Middle frontal gyrus (tissue), 1 donor: Measurements from ENCODE around the gene CNNM3.
"Not testable (repeated sequence)": the region's sequence is repeated elsewhere in the genome, so short reads cannot be mapped to it uniquely, and the experiment has no call there.

Experiments
- DNase-seq: peaks from one replicate; pipeline ENCODE4 v3.0.0-alpha.2; 2015; ENCODE audit warnings: low spot score; ENCODE audit errors: extremely low spot score

CNNM3 gene

DNA sequence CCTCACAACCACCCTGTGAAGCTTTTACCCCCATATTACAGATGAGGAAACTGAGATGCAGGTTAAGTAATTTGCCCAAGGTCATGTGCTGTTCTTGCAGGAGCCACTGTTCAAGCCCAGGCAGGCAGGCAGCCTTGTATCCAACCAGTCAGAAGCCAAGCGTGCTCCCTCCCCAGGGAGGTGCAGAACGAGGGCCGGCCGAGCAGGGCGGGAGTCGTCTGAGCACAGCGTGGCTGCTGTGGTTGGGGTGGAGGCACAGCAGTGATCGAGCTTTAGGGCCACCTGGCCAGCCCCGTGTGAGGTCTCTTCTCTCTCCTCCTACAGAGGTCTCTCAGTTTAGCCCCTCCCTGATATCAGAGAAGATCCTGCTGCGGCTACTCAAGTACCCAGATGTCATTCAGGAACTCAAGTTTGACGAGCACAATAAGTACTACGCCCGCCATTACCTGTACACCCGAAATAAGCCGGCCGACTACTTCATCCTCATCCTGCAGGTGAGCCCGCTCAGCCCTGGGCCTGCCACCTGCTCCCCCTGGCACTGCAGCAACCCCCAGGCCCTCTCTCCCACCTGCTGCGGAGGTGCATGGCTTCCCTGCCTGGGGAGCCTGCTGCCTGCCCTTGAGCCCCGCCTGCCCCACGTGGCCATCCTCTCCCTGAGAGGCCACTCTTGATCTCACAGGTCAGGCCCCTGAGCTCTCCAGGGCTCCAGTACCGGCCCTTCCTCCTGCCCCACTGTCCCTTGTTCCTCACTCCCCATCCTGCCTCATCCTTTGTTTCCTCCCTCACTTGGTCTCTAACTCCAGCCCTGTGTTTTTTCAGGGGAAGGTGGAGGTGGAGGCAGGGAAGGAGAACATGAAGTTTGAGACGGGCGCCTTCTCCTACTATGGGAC is 17.1 kb upstream of the CNNM3 start:
- DNase-seq: no peak

DNA sequence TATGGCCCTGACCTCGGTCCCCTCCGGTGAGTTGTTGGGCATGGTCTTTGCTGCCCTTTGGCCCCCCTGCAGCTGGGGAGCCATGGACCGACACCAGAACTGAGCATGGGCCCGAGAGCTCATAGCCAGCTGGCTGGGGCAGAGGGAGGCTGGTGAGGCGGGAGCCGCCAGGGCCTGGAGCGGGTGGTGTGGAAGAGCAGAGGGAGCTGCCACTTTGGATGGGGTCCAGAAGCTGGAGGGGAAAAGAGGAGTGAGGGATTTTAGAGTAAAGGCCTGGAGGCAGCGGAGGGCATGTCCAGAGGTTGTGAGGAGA is 16.5 kb upstream of the CNNM3 start:
- no peak for DNase-seq

DNA sequence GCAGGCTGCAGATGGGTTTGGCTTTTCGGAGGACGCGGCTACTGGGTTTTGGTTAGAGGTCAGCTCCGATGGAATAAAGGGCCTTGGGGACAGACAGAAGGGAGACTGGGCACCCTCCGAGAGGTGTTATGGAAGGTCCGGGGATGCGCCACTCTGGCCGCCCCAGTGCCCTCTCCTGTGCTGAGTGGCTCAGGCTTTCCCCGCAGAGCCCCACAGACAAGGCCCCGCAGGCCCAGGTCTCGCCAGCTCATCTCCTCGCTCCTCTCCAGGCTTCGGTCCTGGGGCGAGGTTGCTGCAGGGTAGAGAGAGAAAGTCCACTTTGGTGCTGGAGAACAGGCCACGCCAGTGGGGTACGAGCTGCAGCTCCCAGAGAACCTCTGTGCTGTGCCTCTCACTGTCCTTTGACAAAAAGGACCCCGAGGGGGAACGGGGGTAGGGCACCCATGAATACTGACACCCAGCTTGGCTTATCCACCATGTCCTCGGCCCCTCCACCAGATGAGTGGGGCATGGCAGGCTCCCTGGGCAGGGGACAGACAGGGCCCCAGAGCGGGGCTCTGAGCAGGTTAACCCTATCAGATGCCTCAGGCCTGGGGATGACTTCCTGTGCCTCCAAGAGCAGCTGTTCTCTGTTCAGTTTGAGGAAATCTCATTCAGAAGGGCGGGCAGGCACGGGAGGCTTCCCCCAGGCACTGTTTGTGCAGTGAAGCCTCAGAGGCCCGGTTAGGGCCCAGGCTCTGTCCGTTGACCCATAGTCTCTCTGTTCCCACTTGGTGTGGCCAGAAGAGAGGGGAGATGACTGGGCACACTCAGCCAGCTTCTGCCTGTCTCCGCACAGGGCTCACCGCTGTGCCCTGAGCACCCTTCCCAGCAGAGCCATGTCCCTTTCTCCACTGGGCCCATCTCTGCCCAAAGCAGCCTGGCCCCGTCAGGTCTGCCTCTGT is 15.7 kb upstream of the CNNM3 start:
- no peak for DNase-seq

DNA sequence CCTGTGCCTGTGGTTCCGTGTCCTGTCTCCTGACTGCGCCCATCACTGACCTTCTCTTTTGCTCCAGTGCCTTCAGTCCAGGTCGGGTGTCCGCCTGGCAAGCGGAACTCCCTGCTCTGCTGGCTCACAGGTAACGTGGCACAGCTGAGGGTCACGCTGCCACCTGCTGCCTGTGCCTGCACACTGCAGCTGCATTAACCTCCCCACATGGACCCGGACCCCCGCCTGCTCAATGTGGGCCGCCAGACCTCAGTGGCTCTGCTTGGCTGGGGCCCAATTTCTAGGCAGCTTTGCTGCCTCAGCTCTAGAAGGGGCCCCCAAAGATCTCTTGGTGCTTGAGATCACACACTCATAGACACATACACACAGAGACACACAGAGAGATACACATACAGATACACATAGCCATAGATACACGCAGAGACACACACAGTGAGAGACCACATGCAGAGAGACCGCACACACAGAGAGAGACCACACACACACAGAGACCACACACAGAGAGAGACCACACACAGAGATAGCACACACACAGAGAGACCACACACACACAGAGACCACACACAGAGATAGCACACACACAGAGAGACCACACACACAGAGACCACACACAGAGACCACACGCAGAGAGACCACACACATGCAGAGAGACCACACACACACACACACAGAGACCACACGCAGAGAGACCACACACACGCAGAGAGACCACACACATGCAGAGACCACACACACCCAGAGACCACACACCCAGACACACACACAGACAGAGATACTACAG is 14.9 kb upstream of the CNNM3 start:
- DNase-seq: no peak

DNA sequence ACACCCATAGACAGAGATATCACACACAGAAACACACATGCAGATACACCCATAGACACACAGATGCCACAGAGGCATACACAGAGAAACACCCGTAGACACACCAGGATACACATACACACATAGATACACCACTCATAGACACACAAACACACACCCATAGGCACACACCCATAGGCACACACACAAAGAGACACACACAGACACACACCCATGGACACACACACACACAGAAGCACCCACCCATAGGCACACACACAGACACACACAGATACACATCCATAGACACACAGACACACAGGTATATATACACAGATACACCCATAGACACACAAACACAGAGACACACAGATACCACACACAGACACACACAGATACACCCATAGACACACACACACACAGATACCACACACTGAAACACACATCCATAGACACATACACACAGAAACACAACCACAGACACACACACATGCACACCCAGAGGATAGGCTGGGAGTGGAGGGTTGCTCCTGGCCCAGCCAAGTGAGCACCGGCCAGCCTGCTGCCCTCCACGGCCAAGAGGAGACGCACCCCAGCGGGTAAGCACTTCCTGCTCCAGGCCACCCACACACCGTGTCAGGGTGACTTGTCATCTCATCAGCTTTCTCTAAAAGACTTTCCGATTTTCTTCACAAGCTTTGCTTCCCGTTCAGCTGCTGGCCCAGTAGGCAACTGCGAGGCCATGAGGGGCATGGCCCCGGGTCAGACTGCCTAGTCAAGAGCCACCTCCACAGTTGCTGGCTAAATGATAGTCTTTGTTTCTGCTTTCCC is 14.1 kb upstream of the CNNM3 start:
- no peak for DNase-seq

DNA sequence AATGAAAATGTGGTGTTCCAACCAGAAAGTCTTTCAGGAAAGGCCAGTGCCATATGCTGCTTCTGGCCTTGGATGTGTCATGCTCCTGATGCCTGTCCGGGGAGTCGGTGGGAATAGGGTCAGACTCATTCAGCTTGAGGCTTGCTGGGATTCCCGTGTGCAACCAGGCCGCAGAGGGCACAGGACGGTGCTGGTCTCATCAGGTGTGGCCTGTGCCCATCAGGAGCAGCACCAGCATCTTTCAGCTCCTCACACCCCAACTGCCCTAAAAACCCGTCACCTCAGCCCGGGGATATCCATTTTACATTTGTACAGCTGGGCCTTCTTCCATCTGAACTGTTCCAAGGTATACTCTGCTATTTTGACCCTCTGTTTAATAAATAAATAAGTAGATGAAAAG is 13.3 kb upstream of the CNNM3 start:
- no peak for DNase-seq

DNA sequence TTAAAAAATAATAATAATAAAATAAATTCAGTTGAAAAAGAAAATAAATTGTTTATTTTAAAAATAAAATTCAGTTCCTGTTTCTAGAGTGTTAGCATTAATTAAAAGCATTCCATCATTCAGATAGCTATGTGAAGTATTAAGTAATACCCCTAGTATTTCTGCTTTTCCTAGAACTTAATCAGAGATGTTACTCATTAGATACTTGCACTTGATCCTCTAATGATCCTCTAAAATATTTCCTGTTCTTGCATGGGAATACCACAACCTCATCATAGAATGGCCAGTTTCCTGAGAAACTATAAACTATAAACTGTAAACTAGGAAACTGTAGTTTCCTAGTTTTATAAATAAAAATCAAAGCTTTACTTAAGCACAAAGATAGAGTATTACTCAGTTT is 11.1 kb upstream of the CNNM3 start:
- DNase-seq: no peak

DNA sequence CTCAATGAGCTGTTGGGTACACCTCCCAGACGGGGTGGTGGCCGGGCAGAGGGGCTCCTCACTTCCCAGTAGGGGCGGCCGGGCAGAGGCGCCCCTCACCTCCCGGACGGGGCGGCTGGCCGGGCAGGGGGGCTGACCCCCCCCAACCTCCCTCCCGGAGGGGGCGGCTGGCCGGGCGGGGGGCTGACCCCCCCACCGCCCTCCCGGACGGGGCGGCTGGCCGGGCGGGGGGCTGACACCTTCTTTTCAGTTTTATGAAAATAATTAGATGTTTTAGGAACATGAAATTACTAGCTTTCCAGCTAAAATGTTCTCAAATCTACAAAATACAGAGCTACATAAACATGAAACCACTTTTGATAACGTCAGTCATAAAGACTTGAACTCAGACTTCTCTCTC is 10.1 kb upstream of the CNNM3 start:
- DNase-seq: not testable (repeated sequence)

DNA sequence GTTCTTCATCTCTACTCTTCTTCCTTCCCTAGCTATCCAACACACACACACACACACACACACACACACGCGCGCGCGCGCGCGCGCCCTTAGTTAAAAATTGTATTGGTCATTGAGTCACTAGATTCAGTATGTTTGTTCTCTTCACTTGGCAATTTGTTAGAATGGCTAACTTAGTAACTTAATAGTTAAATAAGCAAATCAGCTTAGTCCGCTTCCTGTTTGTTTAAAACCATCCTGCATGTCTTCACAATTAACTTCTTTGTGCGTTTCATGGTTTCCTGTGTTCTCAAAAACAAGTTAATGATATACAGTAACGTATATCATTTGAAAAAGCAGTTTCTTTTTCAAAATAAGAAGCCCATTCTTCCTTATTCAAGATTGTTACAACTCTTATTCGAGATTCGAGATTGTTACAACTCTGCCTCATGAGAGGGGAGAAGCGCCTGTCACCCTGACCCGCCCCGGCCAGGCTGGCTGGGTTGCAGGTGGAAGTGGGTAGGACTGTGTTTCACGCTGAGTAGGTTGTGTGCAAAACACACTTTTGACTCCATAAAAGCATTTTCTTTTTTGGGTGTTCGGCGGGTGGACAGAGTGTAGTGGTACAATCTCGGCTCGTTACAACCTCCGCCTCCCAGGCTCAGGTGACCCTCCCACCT is 9.5 kb upstream of the CNNM3 start:
- DNase-seq: no peak

DNA sequence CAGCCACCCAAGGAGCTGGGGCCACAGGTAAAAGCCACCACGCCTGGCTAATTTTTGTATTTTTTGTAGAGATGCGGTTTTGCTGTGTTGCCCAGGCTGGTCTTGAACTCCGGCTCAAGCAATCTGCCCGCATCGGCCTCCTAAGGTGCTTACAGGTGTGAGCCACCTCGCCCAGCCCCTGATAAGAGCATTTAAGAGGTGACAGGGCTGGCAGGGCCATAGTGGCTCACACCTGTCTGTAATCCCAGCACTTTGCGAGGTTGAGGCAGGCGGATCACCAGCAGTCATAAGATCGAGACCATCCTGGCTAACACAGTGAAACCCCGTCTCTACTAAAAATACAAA is 9.0 kb upstream of the CNNM3 start:
- DNase-seq: no peak

DNA sequence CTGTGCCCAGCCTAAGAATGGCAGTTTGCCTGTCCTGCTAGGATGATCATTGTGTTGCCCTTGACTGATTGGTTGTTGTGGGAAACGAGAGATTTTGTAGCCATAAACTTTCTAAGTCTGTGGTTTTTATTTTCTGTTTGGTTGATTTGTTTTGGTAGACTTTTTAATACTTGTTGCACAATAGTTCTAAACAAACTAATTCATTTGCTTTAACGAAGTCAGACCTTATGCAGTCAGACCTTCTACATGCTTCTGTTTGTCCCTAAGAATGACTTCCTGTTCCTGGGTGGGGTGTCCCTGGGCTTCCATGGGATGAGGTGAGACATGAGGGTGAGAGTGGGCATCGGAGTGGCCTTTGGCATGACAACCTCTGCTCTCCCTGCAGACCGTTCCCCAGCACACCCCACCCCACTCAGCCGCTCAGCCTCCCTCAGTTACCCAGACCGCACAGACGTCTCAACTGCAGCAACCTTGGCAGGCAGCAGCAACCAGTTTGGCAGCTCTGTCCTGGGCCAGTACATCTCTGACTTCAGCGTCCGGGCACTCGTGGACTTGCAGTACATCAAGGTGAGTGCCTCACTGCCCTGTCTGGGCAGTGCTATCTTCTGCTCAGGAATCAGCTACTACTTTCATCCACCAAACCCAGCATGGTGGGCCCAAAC is 7.8 kb upstream of the CNNM3 start:
- DNase-seq: no peak

DNA sequence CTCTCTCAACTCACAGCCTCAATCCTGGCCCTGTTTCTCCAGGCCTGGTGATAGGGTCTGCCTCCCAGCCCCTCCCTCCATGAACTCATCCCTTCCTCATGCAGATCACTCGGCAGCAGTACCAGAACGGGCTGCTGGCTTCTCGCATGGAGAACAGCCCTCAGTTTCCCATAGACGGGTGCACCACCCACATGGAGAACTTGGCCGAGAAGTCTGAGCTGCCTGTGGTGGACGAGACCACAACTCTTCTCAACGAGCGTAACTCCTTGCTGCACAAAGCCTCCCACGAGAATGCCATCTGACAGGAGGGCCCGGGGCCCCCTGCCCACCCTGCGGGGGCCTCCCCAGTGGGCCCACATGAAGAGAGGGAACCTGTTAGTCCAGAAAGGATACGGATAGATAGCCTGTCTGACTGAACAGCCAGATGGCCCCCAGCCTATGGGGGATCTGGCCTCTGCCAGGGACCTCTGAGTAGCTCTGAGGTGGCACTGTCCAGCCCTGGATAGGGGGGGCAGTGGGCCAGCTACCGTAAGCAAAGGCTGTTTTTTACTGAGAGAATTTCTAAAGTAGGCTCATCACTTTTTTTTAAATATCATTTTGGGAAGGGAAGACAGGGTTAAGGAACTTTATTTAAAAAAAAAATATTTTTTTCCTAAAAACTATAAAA is 6.7 kb upstream of the CNNM3 start:
- no peak for DNase-seq

DNA sequence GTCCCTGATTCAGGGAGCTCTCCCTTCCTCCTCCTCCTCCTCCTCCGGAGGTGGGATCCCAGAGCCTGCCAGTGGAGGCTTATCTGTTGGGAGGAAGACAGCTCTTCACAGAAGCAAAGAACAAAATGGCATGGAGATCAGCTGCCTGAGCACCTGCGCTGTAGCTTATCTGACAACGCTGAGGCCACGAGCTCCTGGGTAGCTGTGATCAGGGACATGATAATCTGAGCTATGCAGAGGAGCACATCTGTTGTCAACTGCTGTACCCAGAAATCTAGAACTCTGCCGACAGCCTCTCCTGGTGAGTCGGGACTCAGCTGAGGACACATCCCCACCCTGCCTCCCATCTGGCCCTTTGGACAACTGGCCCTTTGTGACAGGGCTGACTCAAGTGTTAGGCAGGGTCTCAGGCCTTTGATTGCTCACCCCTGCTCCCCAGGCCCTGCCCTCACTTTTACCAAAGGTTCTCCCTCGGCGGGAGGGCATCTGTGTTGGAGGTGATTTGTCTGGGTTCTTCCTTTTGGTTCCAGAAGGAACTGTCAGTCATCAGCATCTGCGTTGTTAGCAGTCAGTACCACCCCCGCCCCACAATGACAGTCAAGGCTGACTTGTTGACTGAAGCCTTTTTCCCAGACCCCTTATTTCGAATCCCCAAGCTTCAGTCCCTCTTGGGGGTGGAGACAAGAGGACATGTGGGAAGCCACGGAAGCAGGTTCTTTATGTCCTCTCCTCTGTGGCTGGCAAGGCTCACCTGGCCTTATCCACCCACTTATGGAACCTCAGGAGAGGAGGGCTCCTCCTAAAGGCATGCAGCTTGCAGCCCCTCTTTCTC is 5.9 kb upstream of the CNNM3 start:
- no peak for DNase-seq

DNA sequence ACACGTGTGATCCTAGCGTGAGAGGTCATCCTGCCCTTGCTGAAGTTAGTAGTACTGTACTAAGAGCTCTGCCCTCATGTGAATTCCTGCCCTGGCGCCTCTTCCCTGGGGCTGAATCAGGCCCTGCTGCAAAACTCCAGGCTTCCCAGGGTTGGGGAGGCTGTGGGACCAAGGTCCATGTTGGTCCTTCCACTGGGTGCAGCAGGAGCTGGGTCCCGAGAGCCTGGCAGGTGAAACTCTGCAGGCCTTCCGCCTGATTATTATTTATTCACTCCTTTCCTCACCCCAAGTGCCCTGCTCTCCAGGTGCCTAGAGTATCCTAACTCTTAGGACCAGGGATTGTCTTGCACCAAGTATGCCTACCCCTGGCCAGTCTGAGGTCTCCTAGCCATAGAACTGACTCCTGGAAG is 5.3 kb upstream of the CNNM3 start:
- no peak for DNase-seq

DNA sequence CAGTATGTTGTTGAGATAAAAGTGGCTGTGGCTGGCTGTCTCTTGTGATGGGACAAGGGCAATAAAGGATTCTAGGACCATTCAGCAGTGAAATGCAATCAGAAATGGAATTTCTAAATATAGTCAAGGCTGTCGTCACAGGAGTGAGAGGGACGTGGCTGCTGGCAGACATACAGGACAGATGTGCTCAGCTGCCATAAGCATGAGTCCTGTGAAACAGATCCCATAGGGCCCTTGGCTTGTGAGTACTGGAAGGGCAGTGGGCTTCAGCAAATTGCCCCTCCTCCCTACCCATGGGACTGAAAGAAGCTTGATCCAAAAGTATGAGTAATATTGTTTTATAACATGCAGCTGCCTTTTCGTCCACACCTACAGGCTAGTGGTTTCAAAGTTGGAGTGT is 4.2 kb upstream of the CNNM3 start:
- no peak for DNase-seq

DNA sequence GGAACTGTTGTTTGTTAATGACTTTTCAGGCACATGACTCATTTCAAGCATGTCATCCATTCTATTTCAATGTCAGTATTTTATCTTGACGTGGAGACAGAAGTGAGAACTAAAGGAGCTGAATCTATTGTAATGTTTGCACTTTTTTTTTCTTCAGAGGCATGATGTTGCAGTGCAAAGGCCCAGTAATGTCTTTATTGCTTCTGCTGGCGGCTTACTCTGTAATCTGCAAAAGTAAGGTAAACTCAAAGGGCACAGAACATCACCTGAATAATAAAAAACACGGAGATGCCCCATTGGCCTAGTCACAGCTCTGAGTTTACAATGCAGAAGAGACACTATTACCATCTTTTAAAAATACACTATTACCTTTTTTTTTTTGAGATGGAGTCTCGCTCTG is 2.4 kb upstream of the CNNM3 start:
- no peak for DNase-seq

DNA sequence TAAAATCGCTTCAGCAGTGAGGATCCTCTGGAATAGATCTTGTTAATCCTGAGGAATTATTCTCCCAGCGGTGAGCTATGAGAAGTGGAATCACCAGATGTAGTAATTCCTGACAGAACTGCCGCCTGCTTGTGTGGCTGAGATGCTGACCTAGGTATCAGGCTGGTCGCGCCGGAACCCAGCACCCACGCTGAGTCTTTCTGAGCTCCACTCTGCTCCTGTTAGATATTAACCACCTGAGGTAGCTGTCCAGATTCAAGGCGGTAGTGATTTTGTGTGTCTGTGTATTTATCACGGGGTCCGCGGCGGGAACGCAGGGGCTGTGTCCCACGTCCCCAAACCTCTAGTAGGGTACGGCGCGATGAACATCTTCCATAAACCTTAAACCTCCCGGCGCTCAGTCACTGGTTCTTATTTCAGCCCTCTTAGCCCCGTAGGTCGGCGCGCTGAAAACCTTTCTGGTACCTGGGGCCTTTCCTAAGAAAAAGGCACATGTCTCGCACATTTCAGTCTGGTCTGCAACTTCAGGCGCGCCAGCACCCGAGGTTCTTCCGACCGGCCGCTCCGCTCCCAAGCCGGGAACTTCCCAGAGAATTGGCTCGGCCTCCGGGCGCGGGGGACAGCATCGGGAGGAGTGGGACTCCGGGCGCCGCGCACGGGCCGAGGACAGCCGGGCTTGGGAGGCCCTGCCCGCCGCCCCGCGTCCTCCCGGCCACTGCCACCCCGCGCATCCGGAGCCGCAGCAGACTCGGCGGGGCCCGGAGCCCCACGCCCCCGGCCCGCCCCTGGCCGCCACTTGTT is 542 bp upstream of the CNNM3 start:
- DNase-seq: no peak
